SHP77 treated with DMSO at 0.1 percent for 48 hours (cell line): ENCODE data around the gene GXYLT1.
"Not testable (repeated sequence)": the region's sequence is repeated elsewhere in the genome, so short reads cannot be mapped to it uniquely, and the experiment has no call there.

Experiments
- DNase-seq: peaks from one replicate; lab custom pipeline; 2025; lab: John Stamatoyannopoulos, UW

GXYLT1 gene

DNA sequence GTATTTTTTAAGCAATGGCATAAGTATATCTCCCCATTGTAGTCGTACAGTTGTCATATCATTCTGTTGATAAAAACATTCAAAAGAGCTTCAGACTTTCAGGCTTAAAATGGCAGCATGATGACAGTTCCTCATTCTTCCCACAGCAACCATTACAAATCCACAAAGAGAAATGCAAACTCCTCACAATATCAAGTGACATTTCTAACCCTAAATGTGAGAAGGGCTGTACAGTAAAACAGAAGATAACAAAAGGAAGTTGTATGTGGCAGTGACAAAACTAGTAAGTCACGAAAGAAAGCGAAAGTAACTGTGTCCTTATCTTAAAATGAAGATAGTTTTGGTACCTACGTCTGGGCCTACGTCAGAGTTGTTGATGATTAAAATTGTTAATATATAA lies 46.7 kb downstream of the GXYLT1 start:
- no peak for DNase-seq

- no peak for DNase-seq
These were observed 50.4 kb downstream of the GXYLT1 start for GRCh38 chr12:42094277-42094676.

GRCh38 chr12:42091769-42092168 lies 52.9 kb downstream of the GXYLT1 start:
- DNase-seq, result no peak

DNA sequence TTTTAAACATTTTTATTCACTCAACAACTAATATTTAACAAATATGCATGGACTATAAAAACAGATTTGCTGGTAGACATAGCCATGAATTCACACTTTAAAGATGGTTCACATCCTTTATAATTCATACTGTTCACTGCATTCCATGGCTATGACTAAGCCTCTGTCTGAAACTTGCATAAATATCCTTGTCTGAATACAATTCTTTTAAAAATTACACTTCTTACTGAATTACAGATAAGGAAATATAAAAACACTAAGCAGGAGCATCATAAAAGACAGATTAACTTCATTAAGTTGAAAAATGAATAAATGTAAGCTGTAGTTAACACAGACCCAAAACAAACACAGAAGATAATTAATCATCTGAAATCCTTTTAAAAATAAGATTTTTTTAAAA lies 53.8 kb downstream of the GXYLT1 start:
- no peak for DNase-seq

DNA sequence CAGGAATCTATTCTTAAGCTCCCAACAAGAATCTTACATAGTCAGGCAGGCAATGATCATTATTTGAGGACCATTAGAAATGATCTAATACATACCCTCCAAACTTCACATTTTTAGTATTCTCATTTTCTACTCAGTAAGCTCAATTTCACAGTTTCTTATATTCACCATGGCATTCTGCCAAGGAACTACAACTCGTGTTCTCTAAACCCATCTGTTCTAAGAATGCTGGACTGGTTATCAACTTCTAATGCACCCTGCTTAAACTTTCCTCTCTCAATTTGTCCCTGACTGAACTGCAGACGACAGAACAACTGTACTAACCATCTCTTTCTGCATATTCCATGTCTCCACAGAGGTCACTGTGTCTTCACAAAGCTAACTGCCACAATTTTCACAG lies 58.6 kb downstream of the GXYLT1 start:
- DNase-seq, result no peak

DNA sequence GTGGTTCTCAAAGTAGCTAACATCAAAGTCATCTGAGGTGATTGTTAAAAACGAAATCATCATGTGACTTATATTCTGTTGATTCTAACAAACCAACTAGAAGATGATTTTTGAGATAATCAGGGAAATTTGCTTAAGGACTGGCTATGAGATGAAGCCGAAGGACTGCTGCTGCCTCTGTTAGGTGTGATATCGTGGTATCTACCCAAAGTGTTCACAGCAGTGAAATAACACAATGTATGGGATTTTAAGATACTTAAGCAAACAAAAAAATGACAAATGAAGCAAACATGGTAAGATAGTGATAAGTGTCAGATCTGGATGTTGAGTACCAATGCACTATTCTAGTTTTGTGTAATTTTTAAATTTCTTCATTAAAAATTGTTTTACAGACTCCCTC lies 59.1 kb downstream of the GXYLT1 start:
- DNase-seq, result no peak

- no peak for DNase-seq
These were observed 60.2 kb downstream of the GXYLT1 start for GRCh38 chr12:42084522-42084921.

DNA sequence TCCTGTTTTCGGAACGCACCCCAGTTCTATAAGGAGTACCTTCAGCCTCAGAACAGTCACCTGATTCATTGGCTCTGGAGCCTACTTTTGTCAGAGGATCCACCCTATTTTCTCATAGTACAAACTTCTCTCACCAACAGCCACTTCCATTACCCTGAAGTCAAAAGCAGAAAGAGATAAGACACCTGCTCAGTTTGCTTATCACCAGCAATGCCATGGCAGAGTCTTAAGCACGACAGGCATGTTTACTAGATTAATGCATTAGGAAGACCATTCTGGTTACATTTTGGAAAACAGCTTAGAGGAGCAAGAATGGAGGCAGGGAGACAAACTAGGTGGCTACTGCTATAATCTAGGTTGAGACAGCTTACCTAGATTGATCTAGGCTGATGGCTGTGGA lies 67.7 kb downstream of the GXYLT1 start:
- no peak for DNase-seq

- DNase-seq, result no peak
These were observed 74.6 kb downstream of the GXYLT1 start for GRCh38 chr12:42070036-42070435.

GRCh38 chr12:42059127-42059526 lies 85.5 kb downstream of the GXYLT1 start:
- DNase-seq, result no peak

GRCh38 chr12:42056130-42056529 lies 88.5 kb downstream of the GXYLT1 start:
- DNase-seq, result no peak

DNA sequence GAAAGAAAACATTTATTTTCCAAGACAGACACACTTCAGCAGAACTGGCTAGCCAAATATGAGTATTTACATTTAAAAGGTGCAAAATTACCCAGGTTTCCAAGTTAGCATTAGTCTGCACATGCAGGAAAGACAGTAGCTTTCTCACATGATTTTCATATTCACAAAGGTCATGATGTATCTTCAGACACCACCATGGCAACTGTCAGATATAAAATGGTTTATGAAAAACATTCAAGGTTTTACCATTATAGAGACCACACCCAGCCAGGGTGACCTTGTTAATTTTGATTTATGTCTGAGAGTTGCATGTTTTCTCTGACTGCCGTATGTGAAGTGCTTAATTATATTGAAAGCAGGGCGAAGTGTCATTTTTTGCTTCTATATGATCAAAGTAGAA lies 91.2 kb downstream of the GXYLT1 start:
- no peak for DNase-seq

DNA sequence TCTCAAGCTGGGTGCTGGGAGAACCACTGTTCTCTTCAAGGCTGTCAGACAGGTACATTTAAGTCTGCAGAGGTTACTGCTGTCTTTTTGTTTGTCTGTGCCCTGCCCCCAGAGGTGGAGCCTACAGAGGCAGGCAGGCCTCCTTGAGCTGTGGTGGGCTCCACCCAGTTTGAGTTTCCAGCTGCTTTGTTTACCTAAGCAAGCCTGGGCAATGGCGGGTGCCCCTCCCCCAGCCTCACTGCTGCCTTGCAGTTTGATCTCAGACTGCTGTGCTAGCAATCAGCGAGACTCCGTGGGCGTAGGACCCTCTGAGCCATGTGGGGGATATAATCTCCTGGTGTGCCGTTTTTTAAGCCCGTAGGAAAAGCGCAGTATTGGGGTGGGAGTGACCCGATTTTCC lies 95.7 kb downstream of the GXYLT1 start:
- not testable (repeated sequence) for DNase-seq

GRCh38 chr12:42039577-42039976 lies 105.1 kb downstream of the GXYLT1 start:
- no peak for DNase-seq

DNA sequence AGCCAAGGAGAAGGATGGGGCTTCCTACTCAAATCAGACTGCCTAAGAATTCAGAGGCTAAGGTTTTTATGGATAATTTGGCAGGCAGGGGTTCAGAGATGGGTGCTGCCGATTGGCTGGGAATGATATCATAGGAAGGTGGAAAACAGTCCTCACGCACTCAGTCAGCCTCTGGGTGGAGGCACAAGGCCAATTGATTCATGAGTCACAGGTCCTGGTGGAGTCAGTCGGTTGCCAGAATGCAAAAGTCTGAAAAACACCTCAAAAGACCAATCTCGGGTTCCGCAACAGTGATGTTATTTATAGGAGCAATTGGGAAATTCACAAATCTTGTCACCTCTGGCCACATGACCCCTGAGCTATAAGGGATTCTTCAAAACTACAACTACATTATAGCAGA lies 105.5 kb downstream of the GXYLT1 start:
- no peak for DNase-seq

- no peak for DNase-seq
These were observed 112.7 kb downstream of the GXYLT1 start for GRCh38 chr12:42031847-42032564.
